MM.1S (cell line): ENCODE results near the gene GRIN3B.

Experiments
- CTCF ChIP-seq: fragments of 300-600 bp; sonication (generic); IDR thresholded peaks from 2 replicates; pipeline ENCODE4 v1.5.1; 2016; ENCODE audit warnings: antibody characterized with exemption, low read length, mixed read lengths
- EZH2 ChIP-seq: fragments of 300-600 bp; sonication (generic); optimal IDR thresholded peaks from 2 replicates; pipeline ENCODE3; 2017; ENCODE audit warnings: low read depth, mild to moderate bottlenecking, antibody characterized with exemption, low read length, mixed read lengths
- EZH2phosphoT487 ChIP-seq: fragments of 300-600 bp; sonication (generic); IDR thresholded peaks from 2 replicates; pipeline ENCODE4 v1.6.1; 2018; ENCODE audit warnings: antibody characterized with exemption, low read length

DNA sequence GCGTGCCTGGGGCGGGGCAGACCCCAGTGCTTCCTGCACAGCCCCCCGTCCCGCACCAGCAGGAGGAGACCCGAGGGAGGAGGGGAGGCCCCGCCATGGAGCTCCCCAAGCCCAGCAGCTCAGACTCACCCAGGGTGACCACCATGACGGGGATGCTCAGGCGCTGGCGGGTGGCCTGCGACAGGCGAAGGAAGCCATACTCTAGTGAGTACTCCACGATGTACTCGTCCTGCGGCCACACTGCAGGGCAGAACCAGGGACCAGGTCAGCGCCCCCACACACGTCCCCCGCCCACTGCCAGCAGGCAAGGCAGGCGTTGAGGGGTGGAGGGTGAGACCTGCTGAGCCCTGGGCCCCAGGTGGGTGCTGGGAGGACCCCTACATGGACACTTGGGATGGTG lies 12.1 kb downstream of the GRIN3B start:
- TF ChIP-seq CTCF, result no peak
- no peak for TF ChIP-seq EZH2
- no peak for TF ChIP-seq EZH2phosphoT487
